Astrocyte (in vitro differentiated cells and primary cell): ENCODE measurements around the gene PCSK5.

Experiments
- EZH2 ChIP-seq: IDR thresholded peaks from 2 replicates; pipeline ENCODE4 v1.6.1; 2012; ENCODE audit warnings: mild to moderate bottlenecking, low read length, inconsistent platforms; ENCODE audit not compliant: insufficient read depth
- TF ChIP-seq, protein P1 (sequence below): IDR thresholded peaks from 2 replicates; pipeline ENCODE4 v1.5.1; 2011; ENCODE audit warnings: low read depth, mild to moderate bottlenecking, inconsistent platforms, low read length, moderate library complexity; ENCODE audit not compliant: insufficient read depth

DNA sequence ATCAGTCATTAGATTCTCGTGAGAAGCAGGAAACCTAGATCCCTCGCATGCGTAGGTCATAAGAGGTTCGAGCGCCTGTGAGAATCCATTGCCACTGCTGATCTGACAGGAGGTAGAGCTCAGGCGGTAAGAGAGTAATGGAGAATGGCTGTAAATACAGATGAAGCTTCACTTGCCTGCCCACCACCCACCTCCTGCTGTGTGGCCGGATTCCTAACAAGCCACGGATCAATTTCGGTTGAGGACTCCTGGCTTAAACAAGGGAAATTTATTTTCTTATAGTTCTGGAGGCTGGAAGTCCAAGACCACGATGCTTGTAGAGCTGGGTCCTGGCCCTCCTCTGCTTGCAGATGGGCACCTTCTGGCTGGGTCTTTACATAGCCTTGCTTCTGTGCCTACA is 200.4 kb downstream of the PCSK5 start:
- TF ChIP-seq, protein P1, sequence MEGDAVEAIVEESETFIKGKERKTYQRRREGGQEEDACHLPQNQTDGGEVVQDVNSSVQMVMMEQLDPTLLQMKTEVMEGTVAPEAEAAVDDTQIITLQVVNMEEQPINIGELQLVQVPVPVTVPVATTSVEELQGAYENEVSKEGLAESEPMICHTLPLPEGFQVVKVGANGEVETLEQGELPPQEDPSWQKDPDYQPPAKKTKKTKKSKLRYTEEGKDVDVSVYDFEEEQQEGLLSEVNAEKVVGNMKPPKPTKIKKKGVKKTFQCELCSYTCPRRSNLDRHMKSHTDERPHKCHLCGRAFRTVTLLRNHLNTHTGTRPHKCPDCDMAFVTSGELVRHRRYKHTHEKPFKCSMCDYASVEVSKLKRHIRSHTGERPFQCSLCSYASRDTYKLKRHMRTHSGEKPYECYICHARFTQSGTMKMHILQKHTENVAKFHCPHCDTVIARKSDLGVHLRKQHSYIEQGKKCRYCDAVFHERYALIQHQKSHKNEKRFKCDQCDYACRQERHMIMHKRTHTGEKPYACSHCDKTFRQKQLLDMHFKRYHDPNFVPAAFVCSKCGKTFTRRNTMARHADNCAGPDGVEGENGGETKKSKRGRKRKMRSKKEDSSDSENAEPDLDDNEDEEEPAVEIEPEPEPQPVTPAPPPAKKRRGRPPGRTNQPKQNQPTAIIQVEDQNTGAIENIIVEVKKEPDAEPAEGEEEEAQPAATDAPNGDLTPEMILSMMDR = no peak
- no peak for TF ChIP-seq EZH2
